Activated T-helper 1 cell treated with anti-CD3 and anti-CD28 coated beads, Interleukin-12 subunit alpha, Interleukin-12 subunit beta, Interleukin-2, Interleukin-4 antibody, amounts not matched to agents 30 ng/mL and 10 ng/mL and 1 ng/mL, durations not matched to agents 14 hours and 24 hours and 36 hours (primary cell): Measurements from ENCODE around the gene SLK. TPM values are rescaled to one million over a fixed set of nuclear protein-coding genes. Genes with fewer than 3 reads are reported as not detected.
A peak's percentile ranks its signal among the peaks of the same experiment; 100 is the strongest.

Source experiments
- DNase-seq: peaks from one replicate; pipeline ENCODE4 v3.0.0; 2021; ENCODE audit warnings: low spot score
- H3K27ac Mint-ChIP-seq: one replicate; pipeline ENCODE4 v1.8.0; 2021; ENCODE audit warnings: mild to moderate bottlenecking, mixed read lengths
- H3K27me3 Mint-ChIP-seq: one replicate; pipeline ENCODE4 v1.8.0; 2022; ENCODE audit warnings: mild to moderate bottlenecking, moderate library complexity, mixed read lengths; ENCODE audit not compliant: insufficient read depth
- H3K36me3 Mint-ChIP-seq: one replicate; pipeline ENCODE4 v1.8.0; 2021; ENCODE audit warnings: low read depth, mixed read lengths
- H3K4me1 Mint-ChIP-seq: one replicate; pipeline ENCODE4 v1.8.0; 2021; ENCODE audit warnings: low read depth, mixed read lengths
- H3K4me3 Mint-ChIP-seq: one replicate; pipeline ENCODE4 v1.8.0; 2021; ENCODE audit warnings: mild to moderate bottlenecking, moderate library complexity, mixed read lengths
- H3K9me3 Mint-ChIP-seq: one replicate; pipeline ENCODE4 v1.8.0; 2021; ENCODE audit warnings: mixed read lengths
- intact Hi-C: fragments of 100-400 bp; cut with micrococcal nuclease; formaldehyde crosslinking; loops from one replicate; pipeline ENCODE4 v1.15.1; 2024
- total RNA-seq: library from RNA; stranded (reverse); gene quantifications from 2 replicates; pipeline ENCODE4 v1.2.3, GENCODE V29; 2022

The SLK gene
- total RNA-seq, 1 donor from 2014 or later = 27.1 TPM

DNA sequence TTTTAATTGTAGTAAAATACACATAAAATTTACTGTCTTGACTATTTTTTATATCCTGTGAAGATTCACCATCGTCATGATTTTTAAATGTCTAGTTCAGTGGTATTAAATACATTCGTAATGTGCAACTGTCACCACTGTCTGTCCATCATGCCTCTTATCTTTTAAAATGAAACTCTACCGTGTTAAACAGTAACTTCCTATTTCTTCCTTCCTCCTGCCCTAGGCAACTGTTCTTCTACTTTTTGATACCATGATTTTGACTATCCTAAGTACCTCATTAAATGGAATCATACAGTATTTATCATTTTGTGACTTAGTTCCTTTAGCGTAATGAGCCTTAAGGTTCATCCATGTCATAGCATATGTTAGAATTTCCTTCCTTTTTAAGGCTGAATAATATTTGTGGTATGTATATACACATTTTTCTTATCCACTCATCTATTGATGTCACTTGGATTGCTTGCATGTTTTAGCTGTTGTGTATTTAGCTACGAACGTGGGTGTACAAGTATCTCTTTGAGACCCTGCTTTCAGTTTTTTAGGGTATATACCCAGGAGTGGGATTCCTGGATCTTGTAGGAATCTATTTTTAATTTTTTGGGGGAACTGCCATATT lies 13.5 kb downstream of the SLK start:
- no peaks in the 10 kb centered on the region for H3K36me3 Mint-ChIP-seq
- H3K4me3 Mint-ChIP-seq = no peak overlapping the region
- intact Hi-C loops = loop anchor here (5.0 kb wide), 1 partner anchor 142 kb away; the partner anchor contains the start of gene SFR1
- H3K27ac Mint-ChIP-seq = no peak overlapping the region
- DNase-seq = no peak
- no peaks in the 10 kb centered on the region for H3K9me3 Mint-ChIP-seq
- H3K27me3 Mint-ChIP-seq = no peaks in the 10 kb centered on the region
- peaks cover 49% of the 10 kb centered on the region for H3K4me1 Mint-ChIP-seq

DNA sequence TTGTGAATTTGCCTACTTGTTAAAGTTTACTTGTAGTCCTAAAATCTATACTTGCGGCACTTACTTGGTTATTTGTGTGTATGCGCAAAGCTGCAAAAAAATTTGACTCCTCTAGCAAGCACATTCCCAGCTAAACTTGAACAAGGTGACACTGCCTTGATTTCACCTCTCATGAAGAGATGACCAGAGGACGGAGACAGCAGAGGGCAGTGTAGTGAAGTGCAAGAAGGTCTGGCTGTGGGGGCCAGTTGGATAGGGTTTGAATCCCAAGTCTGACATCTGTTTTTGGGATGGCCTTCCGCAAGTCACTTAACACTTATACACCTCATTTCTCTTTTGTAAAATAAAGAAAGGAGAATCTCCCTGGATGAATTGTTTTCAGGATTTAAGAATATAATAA lies 15.7 kb downstream of the SLK start:
- peak overlapping the region; percentile 40 for H3K27ac Mint-ChIP-seq
- H3K4me3 Mint-ChIP-seq = no peak overlapping the region
- DNase-seq = no peak
- H3K4me1 Mint-ChIP-seq = peaks cover 56% of the 10 kb centered on the region
- intact Hi-C loops = loop anchor here (1.0 to 5.0 kb wide), 3 partner anchors 14 to 140 kb away; partner anchors contain the start of gene SFR1
- no peaks in the 10 kb centered on the region for H3K27me3 Mint-ChIP-seq
- H3K36me3 Mint-ChIP-seq = no peaks in the 10 kb centered on the region
- no peaks in the 10 kb centered on the region for H3K9me3 Mint-ChIP-seq

DNA sequence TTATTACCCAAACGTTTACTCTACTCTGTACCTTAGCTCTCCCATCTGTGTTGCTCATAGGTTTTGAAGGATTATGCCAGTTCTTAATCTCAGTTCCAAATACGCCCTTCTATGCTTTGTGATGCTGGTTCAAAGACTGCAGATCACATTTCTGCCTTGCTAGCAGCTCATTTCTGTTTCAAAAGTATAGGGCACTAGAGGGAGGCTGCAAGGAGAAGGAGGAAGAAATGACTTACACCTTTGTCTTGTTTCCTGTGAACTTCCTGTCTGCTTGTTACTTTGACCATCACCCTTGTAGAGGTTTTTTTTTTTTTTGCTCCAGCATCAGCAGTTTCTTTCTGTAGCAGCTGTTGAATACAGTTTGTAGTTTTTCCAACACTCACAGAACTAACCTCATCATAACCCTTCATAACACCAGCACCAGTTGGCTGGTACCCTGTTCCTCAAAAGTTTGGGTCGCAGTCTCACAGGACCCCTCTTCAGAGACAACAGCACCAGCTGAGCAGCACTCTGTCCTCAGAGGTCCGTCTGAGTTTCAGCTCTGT lies 16.5 kb downstream of the SLK start:
- Mint-ChIP-seq H3K27ac (peak overlapping the region; percentile 67), H3K27me3 (no peaks in the 10 kb centered on the region), H3K36me3 (no peaks in the 10 kb centered on the region), H3K9me3 (no peaks in the 10 kb centered on the region), H3K4me1 (peaks cover 62% of the 10 kb centered on the region), H3K4me3 (peak overlapping the region; percentile 20)
- DNase-seq = peak; percentile 16
- intact Hi-C loops = loop anchor here (1.0 to 5.0 kb wide), 3 partner anchors 15 to 139 kb away; partner anchors contain the start of gene SFR1

DNA sequence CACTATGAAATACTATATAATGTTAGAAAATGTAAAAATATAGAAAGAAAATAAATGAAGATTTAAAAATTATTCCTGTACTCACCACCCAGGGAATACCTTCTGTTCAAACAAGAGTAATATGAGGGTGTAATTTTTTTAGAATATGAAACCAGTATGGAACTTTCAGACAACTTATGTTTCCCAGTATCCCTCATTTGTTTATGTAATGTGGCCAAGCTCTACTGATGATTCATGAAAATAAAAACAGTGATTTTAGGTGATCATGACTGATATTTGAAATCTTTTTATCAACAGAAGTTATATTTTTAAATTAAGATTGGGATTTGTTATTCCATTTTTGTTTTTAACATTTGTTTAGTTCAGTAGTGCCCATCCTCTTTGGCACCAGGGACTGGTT lies 18.8 kb downstream of the SLK start:
- Mint-ChIP-seq H3K9me3 (no peaks in the 10 kb centered on the region), H3K27me3 (no peaks in the 10 kb centered on the region), H3K27ac (no peak overlapping the region), H3K4me3 (no peak overlapping the region), H3K36me3 (no peaks in the 10 kb centered on the region), H3K4me1 (peaks cover 67% of the 10 kb centered on the region)
- intact Hi-C loops = no loop called here
- no peak for DNase-seq

DNA sequence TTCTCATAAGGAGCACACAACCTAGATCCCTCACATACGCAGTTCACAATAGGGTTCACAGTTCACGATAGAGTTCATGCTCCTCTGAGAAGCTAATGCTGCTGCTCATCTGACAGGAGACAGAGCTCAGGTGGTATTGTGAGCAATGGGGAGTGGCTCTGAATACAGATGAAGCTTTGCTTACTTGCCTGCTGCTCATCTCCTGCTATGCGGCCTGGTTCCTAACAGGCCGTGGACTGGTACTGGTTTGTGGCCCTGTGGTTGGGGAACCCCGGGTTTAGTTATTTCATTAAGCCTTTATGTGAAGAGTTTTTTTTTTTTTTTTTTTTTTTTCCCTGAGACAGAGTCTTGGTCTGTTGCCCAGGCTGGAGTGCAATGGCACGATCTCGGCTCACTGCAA lies 19.4 kb downstream of the SLK start:
- H3K27ac Mint-ChIP-seq = peak overlapping the region; percentile 63
- no peaks in the 10 kb centered on the region for H3K36me3 Mint-ChIP-seq
- intact Hi-C loops = no loop called here
- H3K4me3 Mint-ChIP-seq = no peak overlapping the region
- H3K4me1 Mint-ChIP-seq = peaks cover 60% of the 10 kb centered on the region
- no peaks in the 10 kb centered on the region for H3K9me3 Mint-ChIP-seq
- no peaks in the 10 kb centered on the region for H3K27me3 Mint-ChIP-seq
- DNase-seq = no peak

DNA sequence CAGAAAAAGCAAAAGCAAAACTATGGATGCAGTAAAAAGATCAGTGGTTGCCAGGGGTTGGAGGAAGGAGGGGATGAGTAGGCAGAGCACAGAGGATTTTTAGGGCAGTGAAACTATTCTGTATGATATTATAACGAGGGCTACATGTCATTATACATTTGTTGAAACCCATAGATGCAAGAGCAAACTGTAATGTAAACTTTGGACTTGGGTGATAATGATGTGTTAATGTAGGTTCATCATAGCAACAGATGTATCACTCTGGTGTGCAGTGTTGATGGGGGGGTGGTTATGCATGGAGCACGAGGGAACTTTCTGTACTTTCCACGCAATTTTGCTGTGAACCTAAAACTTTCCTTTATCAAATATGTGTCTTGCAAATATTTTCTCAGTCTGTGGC lies 23.2 kb downstream of the SLK start:
- no peaks in the 10 kb centered on the region for H3K27me3 Mint-ChIP-seq
- no peak for DNase-seq
- H3K4me3 Mint-ChIP-seq = no peak overlapping the region
- H3K4me1 Mint-ChIP-seq = peaks cover 27% of the 10 kb centered on the region
- peaks cover 10% of the 10 kb centered on the region for H3K36me3 Mint-ChIP-seq
- H3K9me3 Mint-ChIP-seq = no peaks in the 10 kb centered on the region
- no peak overlapping the region for H3K27ac Mint-ChIP-seq
- intact Hi-C loops = no loop called here

DNA sequence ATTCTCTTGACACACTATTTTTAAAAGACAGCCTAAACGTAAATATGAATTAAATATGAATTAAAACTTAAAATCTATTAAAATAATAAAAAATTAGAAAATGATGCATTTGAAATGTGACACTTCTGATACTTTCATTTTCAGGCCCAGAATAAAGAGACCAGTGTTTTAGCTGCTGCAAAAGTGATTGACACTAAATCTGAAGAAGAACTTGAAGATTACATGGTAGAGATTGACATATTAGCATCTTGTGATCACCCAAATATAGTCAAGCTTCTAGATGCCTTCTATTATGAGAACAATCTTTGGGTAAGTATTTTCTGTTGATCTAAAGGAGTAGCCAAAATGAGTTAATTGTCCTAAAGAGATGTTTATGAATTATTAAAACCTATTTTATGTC lies 23.6 kb downstream of the SLK start:
- Mint-ChIP-seq H3K9me3 (no peaks in the 10 kb centered on the region), H3K4me3 (no peak overlapping the region), H3K4me1 (peaks cover 26% of the 10 kb centered on the region), H3K36me3 (peaks cover 10% of the 10 kb centered on the region), H3K27ac (no peak overlapping the region), H3K27me3 (no peaks in the 10 kb centered on the region)
- no peak for DNase-seq
- intact Hi-C loops = no loop called here

DNA sequence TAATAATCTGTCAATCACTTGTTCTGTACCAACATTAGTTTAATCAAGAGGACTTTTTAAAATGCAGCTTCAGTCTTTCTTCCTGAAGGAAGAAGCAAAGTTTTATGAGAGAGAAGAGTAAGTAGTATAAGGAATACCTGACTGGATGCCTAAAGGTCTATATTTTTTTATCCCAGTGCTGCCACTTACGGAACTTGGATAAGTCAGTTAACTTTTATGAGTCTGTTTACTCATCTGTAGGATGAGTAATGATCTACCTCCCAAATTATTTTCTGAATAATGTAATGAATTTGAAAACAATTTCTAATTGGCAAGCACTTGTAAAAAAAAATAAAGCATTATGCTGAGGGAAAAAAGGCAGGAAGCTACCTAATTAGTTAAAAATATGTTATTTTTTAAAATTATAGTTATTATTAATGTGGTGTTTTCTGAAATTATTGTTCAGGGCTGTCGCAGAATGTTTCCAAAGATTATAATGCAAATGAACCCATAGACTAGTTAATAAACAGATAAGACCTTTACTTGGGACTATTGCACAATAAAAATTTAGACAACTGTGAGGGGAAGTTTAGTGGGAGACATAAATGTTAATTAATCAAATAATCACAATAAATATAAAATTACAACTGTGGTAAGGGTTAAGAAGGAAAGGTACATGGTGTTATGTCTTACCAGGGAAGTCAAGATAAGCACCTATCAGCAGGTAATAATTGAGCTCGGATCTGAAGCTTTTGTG lies 24.6 kb downstream of the SLK start:
- no peak for DNase-seq
- Mint-ChIP-seq H3K27ac (no peak overlapping the region), H3K36me3 (peaks cover 10% of the 10 kb centered on the region), H3K27me3 (no peaks in the 10 kb centered on the region), H3K4me3 (no peak overlapping the region), H3K9me3 (no peaks in the 10 kb centered on the region), H3K4me1 (peaks cover 19% of the 10 kb centered on the region)
- intact Hi-C loops = no loop called here

DNA sequence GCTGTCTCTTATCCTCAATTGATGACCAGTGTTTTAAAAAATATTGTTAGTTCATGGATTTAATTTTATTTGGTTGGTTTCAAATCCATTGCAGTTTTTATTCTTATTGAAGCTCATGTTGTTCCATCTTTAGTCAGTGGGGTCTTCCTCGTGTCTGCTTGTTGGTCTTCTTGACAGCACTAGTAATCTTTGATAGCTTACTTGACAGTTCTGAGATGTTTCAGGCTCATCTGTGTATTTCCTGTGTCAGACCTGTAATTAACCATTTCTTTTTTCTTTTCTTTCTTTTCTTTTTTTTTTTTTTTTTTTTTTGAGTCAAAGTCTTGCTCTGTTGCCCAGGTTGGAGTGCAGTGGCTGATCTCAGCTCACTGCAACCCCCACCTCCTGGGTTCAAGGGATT lies 28.2 kb downstream of the SLK start:
- DNase-seq = no peak
- Mint-ChIP-seq H3K36me3 (peaks cover 25% of the 10 kb centered on the region), H3K27me3 (no peaks in the 10 kb centered on the region), H3K9me3 (no peaks in the 10 kb centered on the region), H3K4me3 (no peak overlapping the region), H3K4me1 (peaks cover 7% of the 10 kb centered on the region), H3K27ac (no peak overlapping the region)
- intact Hi-C loops = no loop called here

DNA sequence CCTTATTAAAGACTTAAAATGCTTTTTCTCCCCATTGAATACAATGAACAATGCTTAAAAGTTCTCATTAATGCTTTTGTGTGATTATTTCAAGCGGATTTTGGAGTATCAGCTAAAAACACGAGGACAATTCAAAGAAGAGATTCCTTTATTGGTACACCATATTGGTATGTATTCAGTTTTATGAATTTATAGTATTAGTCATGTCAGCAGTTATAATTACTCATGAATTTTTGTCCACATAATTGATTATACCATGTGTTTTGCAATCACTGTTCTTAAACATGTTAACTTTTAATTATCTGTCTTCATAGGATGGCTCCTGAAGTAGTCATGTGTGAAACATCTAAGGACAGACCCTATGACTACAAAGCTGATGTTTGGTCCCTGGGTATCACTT lies 31.9 kb downstream of the SLK start:
- Mint-ChIP-seq H3K27me3 (no peaks in the 10 kb centered on the region), H3K36me3 (peaks cover 41% of the 10 kb centered on the region), H3K27ac (no peak overlapping the region), H3K9me3 (no peaks in the 10 kb centered on the region), H3K4me1 (peaks cover 6% of the 10 kb centered on the region), H3K4me3 (no peak overlapping the region)
- DNase-seq = no peak
- intact Hi-C loops = no loop called here

DNA sequence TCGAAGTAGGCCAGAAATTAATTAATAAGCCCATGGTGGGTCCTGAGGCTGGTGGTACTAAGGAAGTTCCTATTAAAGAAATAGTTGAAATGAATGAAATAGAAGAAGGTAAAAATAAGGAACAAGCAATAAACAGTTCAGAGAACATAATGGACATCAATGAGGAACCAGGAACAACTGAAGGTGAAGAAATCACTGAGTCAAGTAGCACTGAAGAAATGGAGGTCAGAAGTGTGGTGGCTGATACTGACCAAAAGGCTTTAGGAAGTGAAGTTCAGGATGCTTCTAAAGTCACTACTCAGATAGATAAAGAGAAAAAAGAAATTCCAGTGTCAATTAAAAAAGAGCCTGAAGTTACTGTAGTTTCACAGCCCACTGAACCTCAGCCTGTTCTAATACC lies 36.0 kb downstream of the SLK start:
- no peaks in the 10 kb centered on the region for H3K4me1 Mint-ChIP-seq
- no peak overlapping the region for H3K27ac Mint-ChIP-seq
- no peak for DNase-seq
- H3K36me3 Mint-ChIP-seq = peaks cover 33% of the 10 kb centered on the region
- intact Hi-C loops = loop anchor here (10.0 kb wide), 1 partner anchor 288 kb away; no protein-coding TSS in a partner anchor
- H3K27me3 Mint-ChIP-seq = no peaks in the 10 kb centered on the region
- H3K9me3 Mint-ChIP-seq = no peaks in the 10 kb centered on the region
- no peak overlapping the region for H3K4me3 Mint-ChIP-seq

DNA sequence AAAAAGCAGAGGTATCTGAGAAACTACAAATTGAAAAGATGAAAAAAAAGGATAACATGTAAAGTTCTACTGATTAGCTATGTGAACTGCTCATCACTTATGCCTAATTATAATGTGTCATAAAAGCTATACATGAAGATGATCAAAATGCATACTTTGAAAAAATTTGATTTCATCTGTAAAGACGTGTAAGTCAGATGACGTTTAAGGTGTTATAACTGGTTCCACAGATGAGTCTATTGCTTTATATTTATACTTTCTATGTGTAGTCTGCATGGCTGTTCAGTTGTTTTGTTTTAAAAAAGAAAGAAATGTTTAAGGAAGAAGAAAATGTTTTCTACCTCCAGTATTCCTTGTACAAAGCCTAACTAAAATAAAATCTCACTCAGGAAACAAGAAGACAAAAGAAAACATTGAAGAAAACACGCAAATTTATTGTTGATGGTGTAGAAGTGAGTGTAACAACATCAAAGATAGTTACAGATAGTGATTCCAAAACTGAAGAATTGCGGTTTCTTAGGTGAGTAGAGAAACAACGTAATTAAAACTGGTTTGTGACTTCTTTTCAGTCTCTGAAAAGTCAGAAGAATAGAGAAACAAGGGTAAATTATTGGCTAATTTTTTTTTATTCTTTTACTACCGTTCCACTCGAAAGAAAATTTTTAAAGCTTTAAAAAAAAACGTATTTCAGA lies 38.4 kb downstream of the SLK start:
- DNase-seq = no peak
- Mint-ChIP-seq H3K9me3 (no peaks in the 10 kb centered on the region), H3K4me3 (no peak overlapping the region)

DNA sequence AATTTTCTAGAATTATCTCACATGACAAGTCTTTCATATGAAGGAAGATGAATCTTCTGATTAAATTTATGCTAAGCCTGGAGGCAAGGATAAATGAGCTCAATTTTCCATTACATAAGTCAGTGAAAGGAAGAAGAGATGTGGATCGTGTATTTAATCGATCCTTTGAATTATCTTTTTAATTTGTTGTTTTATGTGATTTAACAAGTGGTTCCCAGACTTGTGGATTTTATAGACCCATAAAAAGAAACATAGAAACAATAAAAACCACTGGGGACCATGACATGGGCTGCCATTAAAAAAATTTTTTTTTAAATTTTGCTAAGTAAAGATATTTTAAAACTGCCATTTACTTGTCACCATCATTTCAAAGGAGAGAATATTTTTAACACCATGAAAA lies 45.0 kb downstream of the SLK start:
- Mint-ChIP-seq H3K4me3 (no peak overlapping the region), H3K27me3 (no peaks in the 10 kb centered on the region), H3K36me3 (peaks cover 12% of the 10 kb centered on the region), H3K9me3 (no peaks in the 10 kb centered on the region), H3K27ac (no peak overlapping the region), H3K4me1 (no peaks in the 10 kb centered on the region)
- intact Hi-C loops = no loop called here
- no peak for DNase-seq

More for the DNA sequence above, 38.4 kb downstream of the SLK start:
- intact Hi-C loops = loop anchor here (10.0 kb wide), 1 partner anchor 291 kb away; no protein-coding TSS in a partner anchor
- Mint-ChIP-seq H3K4me1 (no peaks in the 10 kb centered on the region), H3K36me3 (peaks cover 28% of the 10 kb centered on the region), H3K27ac (no peak overlapping the region), H3K27me3 (no peaks in the 10 kb centered on the region)
